H9 (cell line): ENCODE data around the gene POR. TPM values are rescaled to one million over a fixed set of nuclear protein-coding genes. Genes with fewer than 3 reads are reported as not detected.

ENCODE experiments used
- DNase-seq: peaks from one replicate; pipeline ENCODE4 v3.0.0-alpha.2; 2017
- H2AFZ ChIP-seq: one replicate; pipeline ENCODE4 v1.6.1; 2013; ENCODE audit warnings: mild to moderate bottlenecking, low read length, control low read depth, moderate library complexity
- H2AK5ac ChIP-seq: 2 replicates; pipeline ENCODE4 v1.6.1; 2013; ENCODE audit warnings: low read length, control low read depth, mixed read lengths; ENCODE audit not compliant: insufficient read length
- H2BK120ac ChIP-seq: one replicate; pipeline ENCODE4 v1.6.1; 2013; ENCODE audit warnings: low read depth, mild to moderate bottlenecking, low read length, control low read depth, inconsistent platforms; ENCODE audit not compliant: poor library complexity, severe bottlenecking
- H2BK12ac ChIP-seq: 2 replicates; pipeline ENCODE4 v1.6.1; 2013; ENCODE audit warnings: low read length, control low read depth, mixed read lengths, low read depth; ENCODE audit not compliant: insufficient read length
- H2BK15ac ChIP-seq: 2 replicates; pipeline ENCODE4 v1.6.1; 2013; ENCODE audit warnings: low read depth, low read length, control low read depth
- H2BK20ac ChIP-seq: one replicate; pipeline ENCODE4 v1.6.1; 2013; ENCODE audit warnings: low read depth, mild to moderate bottlenecking, low read length, control low read depth, inconsistent platforms; ENCODE audit not compliant: poor library complexity, severe bottlenecking
- H2BK5ac ChIP-seq: 2 replicates; pipeline ENCODE4 v1.6.1; 2013; ENCODE audit warnings: low read length, control low read depth, mixed read lengths; ENCODE audit not compliant: insufficient read length
- H3K14ac ChIP-seq: 2 replicates; pipeline ENCODE4 v1.6.1; 2013; ENCODE audit warnings: low read length, control low read depth; ENCODE audit not compliant: insufficient read depth
- H3K18ac ChIP-seq: 2 replicates; pipeline ENCODE4 v1.6.1; 2013; ENCODE audit warnings: low read depth, mild to moderate bottlenecking, mixed read lengths, low read length, control low read depth; ENCODE audit not compliant: insufficient read length
- H3K23ac ChIP-seq: 2 replicates; pipeline ENCODE4 v1.6.1; 2013; ENCODE audit warnings: low read length, control low read depth, mixed read lengths, low read depth; ENCODE audit not compliant: insufficient read length
- H3K23me2 ChIP-seq: 2 replicates; pipeline ENCODE4 v1.6.1; 2013; ENCODE audit warnings: low read depth, mild to moderate bottlenecking, mixed read lengths, low read length, control low read depth; ENCODE audit not compliant: insufficient read length, poor library complexity, severe bottlenecking
- H3K27ac ChIP-seq: 2 replicates; pipeline ENCODE4 v1.5.1; 2013; ENCODE audit warnings: low read length, control low read depth, mixed read lengths, low read depth; ENCODE audit not compliant: insufficient read length
- H3K27me3 ChIP-seq: 2 replicates; pipeline ENCODE4 v1.6.1; 2013; ENCODE audit warnings: low read length, control low read depth, inconsistent platforms; ENCODE audit not compliant: insufficient read depth
- H3K4ac ChIP-seq: 2 replicates; pipeline ENCODE4 v1.6.1; 2013; ENCODE audit warnings: low read depth, mild to moderate bottlenecking, control low read depth, inconsistent platforms, low read length, moderate library complexity
- H3K4me1 ChIP-seq: 2 replicates; pipeline ENCODE4 v1.6.1; 2013; ENCODE audit warnings: low read length, control low read depth, inconsistent platforms; ENCODE audit not compliant: insufficient read depth
- H3K4me2 ChIP-seq: 2 replicates; pipeline ENCODE4 v1.6.1; 2013; ENCODE audit warnings: low read length, control low read depth, mixed read lengths; ENCODE audit not compliant: insufficient read length, insufficient read depth
- H3K56ac ChIP-seq: 2 replicates; pipeline ENCODE4 v1.6.1; 2013; ENCODE audit warnings: low read depth, mild to moderate bottlenecking, mixed read lengths, low read length, control low read depth; ENCODE audit not compliant: insufficient read length
- H3K79me1 ChIP-seq: 2 replicates; pipeline ENCODE4 v1.6.1; 2013; ENCODE audit warnings: low read depth, mild to moderate bottlenecking, moderate library complexity, low read length, control low read depth, inconsistent platforms; ENCODE audit not compliant: insufficient read depth, poor library complexity, severe bottlenecking
- H3K79me2 ChIP-seq: 2 replicates; pipeline ENCODE4 v1.6.1; 2013; ENCODE audit warnings: low read length, control low read depth, inconsistent platforms; ENCODE audit not compliant: insufficient read depth
- H3K9ac ChIP-seq: 2 replicates; pipeline ENCODE4 v1.6.1; 2013; ENCODE audit warnings: low read length, control low read depth, mixed read lengths; ENCODE audit not compliant: insufficient read length; ENCODE audit errors: extremely low read depth
- H3K9me3 ChIP-seq: one replicate; pipeline ENCODE4 v1.6.1; 2013; ENCODE audit warnings: low read depth, low read length, inconsistent platforms; ENCODE audit not compliant: control insufficient read depth
- H3T11ph ChIP-seq: one replicate; pipeline ENCODE4 v1.6.1; 2013; ENCODE audit warnings: mild to moderate bottlenecking, low read length, control low read depth, inconsistent platforms
- H4K20me1 ChIP-seq: one replicate; pipeline ENCODE4 v1.6.1; 2013; ENCODE audit not compliant: control insufficient read depth, insufficient read length, insufficient read depth
- H4K5ac ChIP-seq: 2 replicates; pipeline ENCODE4 v1.6.1; 2013; ENCODE audit warnings: low read depth, mild to moderate bottlenecking, mixed read lengths, low read length, control low read depth; ENCODE audit not compliant: insufficient read length
- H4K8ac ChIP-seq: replicated peaks from 2 replicates; pipeline ENCODE4 v1.6.1; 2013; ENCODE audit warnings: low read length, control low read depth, mixed read lengths, low read depth; ENCODE audit not compliant: insufficient read length
- H4K91ac ChIP-seq: 2 replicates; pipeline ENCODE4 v1.6.1; 2013; ENCODE audit warnings: low read depth, mild to moderate bottlenecking, moderate library complexity, mixed read lengths, low read length, control low read depth; ENCODE audit not compliant: insufficient read length
- H3K27ac Mint-ChIP-seq, 3 experiments: 2 replicates in 2 of 3; 3 replicates in 1 of 3; pipeline ENCODE4 v1.8.0; 2020 to 2021; ENCODE audit warnings: mixed read lengths in 3 of 3, mild to moderate bottlenecking in 1 of 3, moderate library complexity in 1 of 3
- H3K27me3 Mint-ChIP-seq: 2 replicates; pipeline ENCODE4 v1.8.0; 2021; ENCODE audit warnings: low read depth, mild to moderate bottlenecking, moderate library complexity, mixed read lengths
- H3K36me3 Mint-ChIP-seq, 3 experiments: 2 replicates in 2 of 3; 3 replicates in 1 of 3; pipeline ENCODE4 v1.8.0; 2020 to 2021; ENCODE audit warnings: low read depth in 3 of 3, mixed read lengths in 3 of 3; ENCODE audit not compliant: insufficient read depth in 1 of 3
- H3K4me1 Mint-ChIP-seq, 2 experiments: 2 replicates each; pipeline ENCODE4 v1.8.0; 2020; ENCODE audit warnings: mixed read lengths in 2 of 2
- H3K4me3 Mint-ChIP-seq, 2 experiments: 2 replicates in 1 of 2; 3 replicates in 1 of 2; pipeline ENCODE4 v1.8.0; 2020 to 2021; ENCODE audit warnings: mild to moderate bottlenecking in 2 of 2, mixed read lengths in 2 of 2, moderate library complexity in 1 of 2
- H3K9me3 Mint-ChIP-seq, 2 experiments: 2 replicates in 1 of 2; 3 replicates in 1 of 2; pipeline ENCODE4 v1.8.0; 2020; ENCODE audit warnings: mild to moderate bottlenecking in 2 of 2, mixed read lengths in 2 of 2, moderate library complexity in 1 of 2
- CTCF ChIP-seq: fragments of 200-600 bp; sonication (generic); conservative IDR thresholded peaks from 3 replicates; pipeline ENCODE4 v1.8.0; 2021; ENCODE audit warnings: antibody characterized with exemption, mild to moderate bottlenecking
- WGBS: extraction: QIAGEN DNeasy Blood & Tissue Kit; methylation state at CpG from one replicate; pipeline ENCODE4 v1.1.7; 2013; ENCODE audit warnings: missing lambda C conversion rate, low lambda C conversion rate, mixed read lengths; ENCODE audit not compliant: insufficient read length; ENCODE audit errors: extremely low coverage; 5-methylcytosine and 5-hydroxymethylcytosine counted together
- total RNA-seq: library from RNA; stranded (reverse); gene quantifications from 2 replicates; pipeline ENCODE4 v1.2.1, GENCODE V29; 2021

The POR gene
- total RNA-seq, 1 experiment from 2014 or later, result 128 TPM

DNA sequence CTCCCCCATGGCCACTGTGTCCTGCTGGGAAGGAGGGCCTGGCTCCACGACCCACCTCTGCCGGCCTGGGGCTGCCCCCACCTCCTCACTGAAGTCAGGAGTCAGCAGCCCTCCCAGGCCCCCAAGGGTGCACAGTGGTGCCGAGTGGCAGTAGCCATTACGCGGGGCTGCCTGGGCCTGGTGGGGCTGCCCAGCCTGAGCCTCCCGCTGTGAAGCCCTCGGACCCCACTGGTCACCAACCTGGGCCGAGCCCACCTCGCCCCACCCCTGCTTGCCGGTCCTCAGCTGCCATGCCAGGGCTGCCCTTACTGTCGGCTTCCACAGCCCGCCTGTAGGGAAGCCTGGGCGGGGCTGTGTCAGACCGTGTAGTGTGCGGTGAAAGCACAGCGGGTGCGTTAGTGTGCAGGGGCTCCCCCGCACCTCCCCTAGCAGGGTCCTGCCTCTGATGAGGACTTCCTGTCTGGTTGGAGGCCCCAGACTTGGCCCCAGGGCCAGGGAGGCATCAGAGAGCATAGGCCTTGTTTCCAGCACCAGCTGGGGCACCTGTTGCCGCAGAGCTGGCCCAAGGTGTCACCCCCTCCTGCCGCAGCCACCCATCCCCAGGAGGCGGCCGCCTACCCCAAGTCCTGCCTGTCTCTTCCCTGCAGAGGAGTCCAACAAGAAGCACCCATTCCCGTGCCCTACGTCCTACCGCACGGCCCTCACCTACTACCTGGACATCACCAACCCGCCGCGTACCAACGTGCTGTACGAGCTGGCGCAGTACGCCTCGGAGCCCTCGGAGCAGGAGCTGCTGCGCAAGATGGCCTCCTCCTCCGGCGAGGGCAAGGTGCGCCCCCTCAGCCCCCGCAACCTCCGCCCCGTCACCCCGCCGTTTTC is 69.4 kb downstream of the POR start:
- Mint-ChIP-seq H3K4me1 (peaks cover under 1 to 9% of the 10 kb centered on the region in 2 experiments), H3K36me3 (peaks cover 21 to 49% (median 38%) of the 10 kb centered on the region in 3 experiments), H3K27ac (no peak overlapping the region), H3K4me3 (no peak overlapping the region), H3K27me3 (peaks cover 1% of the 10 kb centered on the region; the same call in 1 of the 2 replicates), H3K9me3 (no peaks in the 10 kb centered on the region)
- Histone ChIP-seq H2BK15ac (no peak overlapping the region), H2AK5ac (no peak overlapping the region), H3K27ac (no peak overlapping the region), H3K79me2 (no peaks in the 10 kb centered on the region), H2BK20ac (no peak overlapping the region), H3K4ac (no peak overlapping the region), H2AFZ (no peak overlapping the region), H3K9ac (no peak overlapping the region), H3K79me1 (no peaks in the 10 kb centered on the region), H2BK12ac (no peak overlapping the region), H2BK120ac (no peak overlapping the region), H4K20me1 (peaks cover 2% of the 10 kb centered on the region), H3K23me2 (no peaks in the 10 kb centered on the region), H3K4me2 (no peak overlapping the region), H3K14ac (no peak overlapping the region), H3K9me3 (no peaks in the 10 kb centered on the region), H3K23ac (no peak overlapping the region), H3K27me3 (no peaks in the 10 kb centered on the region), H3K4me1 (peaks cover 4% of the 10 kb centered on the region; the same call in 1 of the 2 replicates), H3T11ph (no peak overlapping the region), H2BK5ac (no peak overlapping the region), H3K18ac (no peak overlapping the region), H4K8ac (no peak overlapping the region), H3K56ac (no peak overlapping the region), H4K91ac (no peak overlapping the region), H4K5ac (no peak overlapping the region)
- no CpG with 5 or more reads among the region's 44 CpGs for WGBS
- no peak for DNase-seq
- TF ChIP-seq CTCF, result no peak
